ENCODE measurements around the gene SPRY1. TPM values are rescaled to one million over a fixed set of nuclear protein-coding genes. Genes with fewer than 3 reads are reported as not detected.

The SPRY1 gene, protein sequence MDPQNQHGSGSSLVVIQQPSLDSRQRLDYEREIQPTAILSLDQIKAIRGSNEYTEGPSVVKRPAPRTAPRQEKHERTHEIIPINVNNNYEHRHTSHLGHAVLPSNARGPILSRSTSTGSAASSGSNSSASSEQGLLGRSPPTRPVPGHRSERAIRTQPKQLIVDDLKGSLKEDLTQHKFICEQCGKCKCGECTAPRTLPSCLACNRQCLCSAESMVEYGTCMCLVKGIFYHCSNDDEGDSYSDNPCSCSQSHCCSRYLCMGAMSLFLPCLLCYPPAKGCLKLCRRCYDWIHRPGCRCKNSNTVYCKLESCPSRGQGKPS
- total RNA-seq (2011; cell fraction: chromatin; rRNA removed; ENCODE audit: low replicate concordance), result 3.2 TPM in 2 replicates
- total RNA-seq (2011; cell fraction: nucleolus; rRNA removed), result 1.4 and 2.3 TPM in 2 replicates
- 2.4 and 3.0 TPM in 2 replicates for total RNA-seq (2011; cell fraction: nucleoplasm; rRNA removed)
- total RNA-seq (2014; rRNA removed) (0.37 and 1.9 TPM in 2 replicates), total RNA-seq (2014; rRNA removed; fragmentation: Illumina TruSeq; extraction: Trizol) (0.25 and 0.54 TPM in 2 replicates), total RNA-seq (2015; rRNA removed; fragmentation: Illumina TruSeq; extraction: Trizol) (0.15 and 0.29 TPM in 2 replicates), total RNA-seq (2021) (1.00 and 1.0 TPM in 2 replicates), polyA plus RNA-seq (2011; rRNA removed) (0.91 and 1.1 TPM in 2 replicates), polyA plus RNA-seq (2014; fragmentation: Illumina TruSeq; extraction: Trizol) (0.36 and 0.55 TPM in 2 replicates), polyA plus RNA-seq (2014; fragmentation: Nextera tagmentation; extraction: Ambion mirVana) (under 1 TPM in 1 of 2 experiments, not detected in 1; 0.18 TPM), polyA plus RNA-seq (2014; rRNA removed) (0.36 and 0.81 TPM in 2 replicates), polyA minus RNA-seq (2011; rRNA and poly(A)+ RNA removed) (1.1 and 2.4 TPM in 2 replicates), Bru-seq, nascent RNA (percentile 54 among the genes with signal in this experiment), BruChase-seq, experiment 1, labeled RNA remaining after a 2-hour chase (percentile 50 among the genes with signal in this experiment), BruChase-seq, experiment 2, labeled RNA remaining after a 6-hour chase (percentile 51 among the genes with signal in this experiment)
- 0.66 and 1.4 TPM in 2 replicates for polyA plus RNA-seq (2011; cell fraction: cytosol; rRNA removed)
- 1.5 and 1.9 TPM in 2 replicates for polyA plus RNA-seq (2011; cell fraction: nucleus; rRNA removed)
- polyA plus RNA-seq (2012), result 0.30 and 0.32 TPM in 2 replicates
- polyA minus RNA-seq (2011; cell fraction: cytosol; rRNA and poly(A)+ RNA removed), result 0.67 and 1.3 TPM in 2 replicates
- 1.8 and 3.6 TPM in 2 replicates for polyA minus RNA-seq (2011; cell fraction: nucleus; rRNA and poly(A)+ RNA removed)
- long read RNA-seq, experiment 1, partial matches to known transcripts, result 1 of 4 reads
- long read RNA-seq, experiment 1, other reads (novel, unspliced or antisense), result 1 of 4 reads
- long read RNA-seq, experiment 2, result 0 reads
- long read RNA-seq, experiment 3, partial matches to known transcripts, result 0 of 2 reads
- long read RNA-seq, experiment 3, other reads (novel, unspliced or antisense), result 0 of 2 reads

DNA sequence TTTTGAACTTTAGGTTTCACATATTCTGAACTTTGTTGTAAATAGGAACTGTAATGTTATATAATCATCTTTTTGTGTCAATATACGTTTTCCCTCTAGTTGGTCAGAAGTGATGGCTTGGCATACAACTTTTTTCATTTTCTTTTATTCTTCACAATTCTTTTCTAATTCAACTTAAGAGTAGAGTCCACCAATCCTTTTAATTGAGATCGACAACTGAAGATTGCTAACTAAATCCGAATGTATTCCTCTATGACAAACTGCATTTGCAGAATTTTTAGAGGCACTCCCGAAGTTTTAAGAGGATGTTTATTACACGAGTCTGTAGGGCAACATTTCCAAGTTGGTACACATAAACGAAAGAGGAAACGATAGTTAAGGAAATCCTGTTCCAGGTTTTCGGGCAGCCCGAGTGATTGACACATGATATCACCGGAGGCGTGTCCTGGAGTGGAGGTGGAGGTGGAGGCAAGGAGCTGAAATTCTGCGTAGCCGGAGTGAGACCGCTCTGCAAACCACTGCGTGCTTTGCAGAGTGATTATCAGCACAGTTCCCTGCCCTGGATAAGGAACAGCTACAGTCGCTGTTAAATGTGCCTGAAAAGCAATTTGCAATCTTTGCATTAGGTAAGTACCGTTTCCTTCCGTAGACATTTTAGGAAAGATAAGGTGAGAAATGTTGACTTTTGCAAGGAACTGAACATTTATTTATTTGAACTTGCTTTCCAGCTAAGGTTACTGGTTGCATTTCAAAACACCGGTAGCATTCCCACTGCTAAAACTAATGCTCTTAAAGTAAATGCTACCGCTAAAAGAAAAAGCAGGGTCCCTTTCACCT lies at the start of gene SPRY1:
SPRY1 (plus strand) TSS at position 489 of the 837 bp plus-strand sequence. CDS start 4,797 bp downstream, outside the sequence.
- intact Hi-C loops (cut with micrococcal nuclease) (loop anchor here (2.0 to 10.0 kb wide), 3 partner anchors 46 to 168 kb away; no protein-coding TSS in a partner anchor), in situ Hi-C loops (cut with MboI) (no loop called here)
- H3K27me3 ChIP-seq (ENCODE audit: control insufficient read depth in 2 of 2, insufficient read depth in 2 of 2, low read length in 2 of 2), result peaks cover 0 to 8% of the 10 kb centered on the region in 2 experiments; a peak in 1 of 5 replicates
- no peaks in the 10 kb centered on the region for H3K9me1 ChIP-seq (ENCODE audit: control insufficient read depth, insufficient read depth, low read length)
- H3K4me3 ChIP-seq, result peak within 1 kb of the TSS; percentile 36
- peak within 1 kb of the TSS; percentile 54 to 70 for H3K9ac ChIP-seq (ENCODE audit: insufficient read depth in 1 of 2, low read depth in 2 of 2, low read length in 2 of 2)
- peak; percentile 49 to 82 (median 58) for DNase-seq (ENCODE audit: extremely low read depth in 1 of 4, low spot score in 3 of 4)
- peak within 1 kb of the TSS; percentile 18; the same call in 1 of the 3 replicates for H3K27ac ChIP-seq (ENCODE audit: extremely low read depth, low read depth, low read length)
- BruUV-seq (replicated peaks), result no TSS peak
- ChIA-PET POLR2A (interaction anchor here (0.7 kb wide), 1 partner anchor 10 kb away, joined by 3 read pairs; no protein-coding TSS in a partner anchor), CTCF (ENCODE audit: low intra/inter-chr PET ratio) (no interaction called here)
- H3K9me3 ChIP-seq (replicated peaks; ENCODE audit: control insufficient read depth, insufficient read depth, low read depth, low read length), result 0 out of 2 replicates have a peak, but pooled peaks cover 2% of the 10 kb centered on the region
- no peaks in the 10 kb centered on the region for H4K20me1 ChIP-seq (replicated peaks; ENCODE audit: control insufficient read depth, insufficient read depth, low read length)
- 19% methylated on average over 20 of the region's 20 CpGs for WGBS (ENCODE audit: insufficient coverage, low coverage, missing lambda C conversion rate)
- H2AFZ ChIP-seq (ENCODE audit: low read depth, low read length), result peak within 1 kb of the TSS; percentile 93
- H3K4me2 ChIP-seq (ENCODE audit: insufficient read depth, low read length), result peak within 1 kb of the TSS; percentile 72
- peaks cover 2 to 19% of the 10 kb centered on the region in 2 experiments; a peak in 3 of 5 replicates for H3K4me1 ChIP-seq (replicated peaks in 1 of 2; ENCODE audit: control insufficient read depth in 2 of 2, insufficient read depth in 2 of 2, low read length in 2 of 2)
- FAIRE-seq, result peak; percentile 90
- H3K79me2 ChIP-seq (ENCODE audit: control insufficient read depth, insufficient read depth, low read length), result no peaks in the 10 kb centered on the region
- H3K36me3 ChIP-seq (ENCODE audit: control insufficient read depth, insufficient read depth, low read length), result no peaks in the 10 kb centered on the region
- peak; percentile 83 for ATAC-seq
- TF ChIP-seq SETDB1 (IDR thresholded peaks at IDR 0.05; ENCODE audit: low read length) (no peak), HNRNPLL (IDR thresholded peaks at IDR 0.05; ENCODE audit: low read depth, low read length, poor library complexity, severe bottlenecking) (peak; percentile 70), PREB (CRISPR knock-in tag; IDR thresholded peaks at IDR 0.05) (no peak), YY1 (IDR thresholded peaks at IDR 0.05; ENCODE audit: borderline replicate concordance in 1 of 3, control insufficient read depth in 1 of 3, extremely low read depth in 1 of 3, insufficient read depth in 3 of 3, insufficient read length in 1 of 3, insufficient replicate concordance in 2 of 3, low read depth in 1 of 3, low read length in 2 of 3) (no peak), HMGN3 (IDR thresholded peaks at IDR 0.05; ENCODE audit: borderline replicate concordance, extremely low read depth, insufficient read length, low read depth, low read length) (no peak), COPS2 (conservative IDR thresholded peaks at IDR 0.05) (no peak), NKRF (IDR thresholded peaks at IDR 0.05; ENCODE audit: borderline replicate concordance) (no peak), ZNF277 (CRISPR knock-in tag; IDR thresholded peaks at IDR 0.05; ENCODE audit: borderline replicate concordance) (no peak)

Measured in K562 (cell line).